IPS DF 4.7 (cell line): ENCODE measurements around the gene UGGT1.

Source experiments
- DNase-seq: peaks from one replicate; pipeline ENCODE4 v3.0.0-alpha.2; 2013; ENCODE audit warnings: low spot score; ENCODE audit errors: extremely low read depth

Gene UGGT1, protein sequence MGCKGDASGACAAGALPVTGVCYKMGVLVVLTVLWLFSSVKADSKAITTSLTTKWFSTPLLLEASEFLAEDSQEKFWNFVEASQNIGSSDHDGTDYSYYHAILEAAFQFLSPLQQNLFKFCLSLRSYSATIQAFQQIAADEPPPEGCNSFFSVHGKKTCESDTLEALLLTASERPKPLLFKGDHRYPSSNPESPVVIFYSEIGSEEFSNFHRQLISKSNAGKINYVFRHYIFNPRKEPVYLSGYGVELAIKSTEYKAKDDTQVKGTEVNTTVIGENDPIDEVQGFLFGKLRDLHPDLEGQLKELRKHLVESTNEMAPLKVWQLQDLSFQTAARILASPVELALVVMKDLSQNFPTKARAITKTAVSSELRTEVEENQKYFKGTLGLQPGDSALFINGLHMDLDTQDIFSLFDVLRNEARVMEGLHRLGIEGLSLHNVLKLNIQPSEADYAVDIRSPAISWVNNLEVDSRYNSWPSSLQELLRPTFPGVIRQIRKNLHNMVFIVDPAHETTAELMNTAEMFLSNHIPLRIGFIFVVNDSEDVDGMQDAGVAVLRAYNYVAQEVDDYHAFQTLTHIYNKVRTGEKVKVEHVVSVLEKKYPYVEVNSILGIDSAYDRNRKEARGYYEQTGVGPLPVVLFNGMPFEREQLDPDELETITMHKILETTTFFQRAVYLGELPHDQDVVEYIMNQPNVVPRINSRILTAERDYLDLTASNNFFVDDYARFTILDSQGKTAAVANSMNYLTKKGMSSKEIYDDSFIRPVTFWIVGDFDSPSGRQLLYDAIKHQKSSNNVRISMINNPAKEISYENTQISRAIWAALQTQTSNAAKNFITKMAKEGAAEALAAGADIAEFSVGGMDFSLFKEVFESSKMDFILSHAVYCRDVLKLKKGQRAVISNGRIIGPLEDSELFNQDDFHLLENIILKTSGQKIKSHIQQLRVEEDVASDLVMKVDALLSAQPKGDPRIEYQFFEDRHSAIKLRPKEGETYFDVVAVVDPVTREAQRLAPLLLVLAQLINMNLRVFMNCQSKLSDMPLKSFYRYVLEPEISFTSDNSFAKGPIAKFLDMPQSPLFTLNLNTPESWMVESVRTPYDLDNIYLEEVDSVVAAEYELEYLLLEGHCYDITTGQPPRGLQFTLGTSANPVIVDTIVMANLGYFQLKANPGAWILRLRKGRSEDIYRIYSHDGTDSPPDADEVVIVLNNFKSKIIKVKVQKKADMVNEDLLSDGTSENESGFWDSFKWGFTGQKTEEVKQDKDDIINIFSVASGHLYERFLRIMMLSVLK (N-terminal part only)

GRCh38 chr2:128090945-128091725 lies at the start of gene UGGT1:
Gene UGGT1, plus strand, starts transcription at chr2:128091200. Its CDS starts 158 bp downstream, at chr2:128091358.
- peak; percentile 89 for DNase-seq

DNA sequence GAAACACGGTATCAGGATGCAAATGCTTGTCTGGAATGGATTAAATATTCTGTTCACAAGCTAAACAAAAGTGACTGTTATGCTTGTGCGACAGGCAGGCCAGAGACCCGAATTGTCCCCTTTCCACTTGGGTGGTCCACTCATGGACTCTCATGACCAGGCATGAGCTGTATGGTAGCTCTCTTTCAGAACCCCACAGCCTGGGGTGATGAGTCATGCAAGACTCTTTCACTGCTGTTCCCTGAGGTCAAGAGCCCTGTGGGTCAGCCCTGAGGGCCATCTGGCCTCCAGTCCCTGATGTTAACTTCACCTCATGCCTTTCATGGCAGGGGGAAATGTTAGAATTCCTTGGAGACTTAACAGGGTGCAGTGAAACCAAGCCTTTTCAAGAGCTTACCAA lies 49.4 kb upstream of the UGGT1 start:
- no peak for DNase-seq

DNA sequence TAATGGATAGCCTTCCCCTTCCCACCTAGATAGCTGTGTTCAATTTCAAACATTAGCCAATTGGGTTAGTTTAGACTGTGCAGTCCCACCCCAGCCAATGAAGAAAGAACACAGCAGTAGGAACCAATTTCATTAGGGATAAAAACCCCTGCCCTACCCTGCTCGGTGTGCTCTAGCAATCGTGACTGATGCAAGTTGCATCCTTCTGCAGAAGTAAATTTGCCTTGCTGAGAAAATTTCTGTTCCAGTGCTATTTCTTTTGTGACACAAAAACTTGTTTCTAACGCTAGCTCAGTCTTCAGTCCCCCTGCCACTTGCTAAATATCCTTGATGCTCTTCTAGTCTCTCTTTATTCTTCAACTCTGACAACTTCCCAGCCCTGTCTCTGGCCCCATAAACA lies 48.0 kb upstream of the UGGT1 start:
- no peak for DNase-seq

DNA sequence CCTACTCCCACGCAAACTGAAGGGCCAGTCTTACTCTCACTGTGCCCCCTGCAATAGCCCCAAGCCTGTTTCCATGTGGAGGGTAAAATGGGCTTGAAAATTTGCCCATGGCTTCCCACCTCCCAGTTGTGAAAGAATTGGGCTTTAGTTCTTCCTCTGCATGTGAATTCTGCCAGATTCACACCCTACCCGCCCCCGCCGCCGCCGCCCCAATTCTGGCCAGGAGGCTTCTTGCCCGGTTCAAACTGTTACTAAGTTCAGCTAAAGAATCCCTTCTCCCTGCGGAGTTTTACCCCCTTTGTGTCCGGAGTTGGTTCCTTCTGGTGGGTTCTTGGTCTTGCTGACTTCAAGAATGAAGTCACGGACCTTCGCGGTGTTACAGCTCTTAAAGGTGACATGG lies 37.7 kb upstream of the UGGT1 start:
- DNase-seq: no peak

GRCh38 chr2:128054104-128054885 lies 36.7 kb upstream of the UGGT1 start:
- no peak for DNase-seq

DNA sequence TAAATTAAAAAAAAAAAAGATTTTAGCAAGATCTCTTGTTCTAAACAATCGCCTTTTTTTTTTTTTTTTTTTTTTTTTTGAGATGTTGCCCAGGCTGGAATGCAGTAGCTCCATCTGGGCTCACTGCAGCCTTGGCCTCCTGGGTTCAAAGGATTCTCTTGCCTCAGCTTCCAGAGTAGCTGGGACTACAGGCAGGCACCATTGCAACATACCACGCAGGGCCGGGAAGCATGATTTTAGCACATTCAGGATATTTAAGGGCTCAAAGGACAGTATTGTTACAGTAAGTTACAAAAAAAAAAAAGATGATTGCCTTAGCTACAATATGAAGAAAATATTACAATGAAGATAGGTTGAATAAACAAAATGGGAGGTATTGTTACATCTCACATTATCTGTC lies 33.7 kb upstream of the UGGT1 start:
- DNase-seq: no peak

DNA sequence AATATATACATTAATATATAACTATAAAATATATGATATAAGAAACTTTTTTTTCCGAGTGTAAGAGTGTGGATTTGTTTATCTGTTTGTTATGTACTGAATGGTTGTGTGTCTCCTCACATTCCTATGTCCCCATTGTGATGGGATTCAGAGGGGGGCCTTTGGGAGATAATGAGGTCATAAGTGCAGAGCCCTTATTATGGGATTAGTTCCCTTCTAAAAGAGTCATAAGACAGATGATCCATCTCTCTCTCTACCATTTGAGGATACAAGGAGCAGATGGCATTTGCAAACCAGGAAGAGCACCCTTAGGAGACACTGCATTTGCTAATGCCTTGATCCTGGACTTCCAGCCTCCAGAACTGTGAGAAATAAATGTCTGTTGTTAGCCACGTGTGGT lies 32.9 kb upstream of the UGGT1 start:
- no peak for DNase-seq

- no peak for DNase-seq
Observed at GRCh38 chr2:128062571-128062970, 28.4 kb upstream of the UGGT1 start.

- no peak for DNase-seq
Observed at GRCh38 chr2:128064353-128064752, 26.6 kb upstream of the UGGT1 start.

GRCh38 chr2:128069769-128070168 lies 21.2 kb upstream of the UGGT1 start:
- no peak for DNase-seq

GRCh38 chr2:128073278-128073677 lies 17.7 kb upstream of the UGGT1 start:
- DNase-seq: no peak

DNA sequence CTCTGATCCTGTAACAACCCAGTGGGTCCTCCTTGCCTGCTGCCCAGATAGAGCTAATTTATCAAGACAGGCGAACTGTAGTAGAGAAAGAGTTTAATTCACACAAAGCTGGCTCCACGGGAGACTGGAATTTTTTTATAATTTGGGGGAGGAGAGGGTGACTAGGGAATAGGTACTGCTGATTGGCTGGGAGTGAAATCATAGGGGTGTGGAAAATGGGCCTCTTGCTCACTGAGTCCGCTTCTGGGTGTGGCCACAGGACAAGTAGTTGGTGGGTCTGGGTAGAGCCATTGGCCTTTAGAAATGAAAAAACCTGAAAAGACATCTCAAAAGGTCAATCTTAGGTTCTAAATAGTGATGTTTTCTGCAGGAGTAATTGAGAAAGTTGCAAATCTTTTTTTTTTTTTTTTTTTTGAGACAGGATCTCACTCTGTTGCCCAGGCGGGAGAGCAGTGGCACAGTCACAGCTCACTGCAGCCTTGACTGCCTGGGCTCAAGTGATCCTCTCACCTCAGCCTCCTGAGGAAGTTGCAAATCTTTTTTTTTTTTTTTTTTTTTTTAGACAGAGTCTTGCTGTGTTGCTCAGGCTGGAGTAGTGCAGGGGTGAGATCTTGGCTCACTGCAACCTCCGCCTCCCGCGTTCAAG lies 14.4 kb upstream of the UGGT1 start:
- DNase-seq: no peak

DNA sequence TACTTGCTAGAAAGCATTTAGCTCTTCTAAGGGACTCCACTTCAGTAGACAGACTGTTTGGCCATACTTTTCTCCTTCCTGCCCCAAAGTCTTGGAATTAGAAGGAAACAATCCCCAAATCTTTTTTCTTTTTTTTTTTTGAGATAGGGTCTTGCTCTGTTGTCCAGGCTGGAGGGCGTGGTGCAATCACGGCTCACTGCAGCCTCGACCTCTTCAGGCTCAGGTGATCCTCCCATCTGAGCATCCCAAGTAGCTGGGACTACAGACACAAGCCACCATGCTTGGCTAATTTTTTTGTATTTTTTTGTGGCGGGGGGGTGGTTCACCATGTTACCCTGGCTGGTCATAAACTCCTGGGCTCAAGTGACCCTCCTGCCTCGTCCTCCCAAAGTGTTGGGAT lies 6.2 kb upstream of the UGGT1 start:
- DNase-seq: no peak

GRCh38 chr2:128086244-128086643 lies 4.8 kb upstream of the UGGT1 start:
- no peak for DNase-seq

DNA sequence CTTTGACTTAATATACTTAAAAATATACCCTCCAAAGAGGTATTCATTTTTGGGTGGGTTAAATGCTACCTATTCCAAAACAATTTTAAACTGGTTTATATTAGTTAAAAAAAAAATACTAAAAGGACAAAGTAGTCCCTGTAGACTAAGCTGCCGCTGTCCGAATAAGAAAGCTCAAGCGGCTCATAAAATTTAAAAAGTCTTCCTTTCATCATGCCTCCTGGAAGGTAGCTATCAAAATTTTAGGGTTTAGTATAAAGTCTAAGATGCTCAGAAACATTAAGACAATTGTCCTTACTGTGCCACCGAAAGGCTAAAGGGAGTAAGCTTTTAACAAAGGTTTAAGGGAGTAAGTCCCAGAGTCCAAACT lies 440 bp upstream of the UGGT1 start:
- DNase-seq: no peak

DNA sequence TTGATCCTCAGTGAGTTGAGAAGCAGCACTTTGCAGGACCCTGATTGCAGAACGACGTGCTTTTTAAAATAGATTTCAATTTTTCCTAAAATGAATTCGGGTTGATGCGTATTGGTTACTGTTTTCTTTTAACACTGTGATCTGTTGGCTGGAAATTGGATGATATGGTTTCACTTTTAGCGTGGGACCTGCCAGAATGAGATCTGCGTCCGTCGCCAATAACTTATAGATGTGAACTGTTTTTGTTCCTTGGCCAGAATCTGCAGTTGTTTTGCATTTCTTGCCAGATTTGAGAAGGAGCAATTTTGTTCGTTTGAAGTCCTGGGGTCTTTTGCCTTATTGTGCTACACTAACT lies 703 bp downstream of the UGGT1 start:
- no peak for DNase-seq

GRCh38 chr2:128092656-128093055 lies 1.7 kb downstream of the UGGT1 start:
- DNase-seq: no peak

- DNase-seq: no peak
Observed at GRCh38 chr2:128093762-128094161, 2.8 kb downstream of the UGGT1 start.

GRCh38 chr2:128095201-128095600 lies 4.2 kb downstream of the UGGT1 start:
- DNase-seq: no peak

DNA sequence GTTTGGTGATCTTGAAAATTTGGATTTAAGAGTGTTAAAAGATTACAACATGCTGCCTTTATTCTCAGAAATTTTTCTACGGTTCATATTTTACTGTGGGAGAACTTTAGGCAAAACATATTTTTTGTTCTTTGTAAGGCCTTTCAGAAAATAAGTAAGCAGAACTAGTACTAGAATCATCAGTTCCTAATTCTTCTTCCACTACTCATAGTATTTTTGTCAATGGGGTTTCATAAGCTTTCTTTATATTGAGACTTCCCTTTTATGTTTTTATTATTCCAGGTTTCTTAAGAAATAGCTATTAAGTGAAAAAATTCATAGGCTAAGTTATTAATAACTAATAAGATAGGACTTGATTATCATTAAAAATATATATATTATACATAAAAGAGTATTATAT lies 12.4 kb downstream of the UGGT1 start:
- no peak for DNase-seq
